ENCODE measurements around the gene UGCG. TPM values are rescaled to one million over a fixed set of nuclear protein-coding genes. Genes with fewer than 3 reads are reported as not detected.

UGCG gene
- total RNA-seq, 1 experiment from 2014 or later: 46.0 TPM

DNA sequence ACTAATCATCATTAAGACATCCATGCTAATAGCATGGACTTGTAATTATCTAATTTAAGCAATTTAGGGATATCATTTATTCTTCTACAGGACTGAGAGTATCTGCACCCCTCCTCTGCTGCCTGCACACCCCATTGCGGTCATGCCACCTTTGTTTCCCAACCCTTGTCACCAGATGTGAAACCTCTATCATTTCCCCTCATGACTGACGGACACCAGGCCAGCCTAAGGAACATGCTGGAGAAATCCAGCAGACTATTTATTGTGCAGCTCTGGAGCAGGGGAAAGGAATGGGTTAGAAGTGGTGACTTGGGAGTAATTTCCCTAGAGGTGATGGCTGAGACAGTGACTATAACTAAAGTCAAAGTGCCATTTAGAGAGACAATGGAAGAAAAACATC lies 40.7 kb downstream of the UGCG start:
- no peaks in the 10 kb centered on the region for H3K27me3 ChIP-seq (ENCODE audit: control insufficient read depth, insufficient read depth, low read length)
- intact Hi-C loops (cut with micrococcal nuclease; ENCODE audit: unreplicated experiment) (no loop called here), in situ Hi-C loops (cut with HindIII; ENCODE audit: low pct_unique_long_range_greater_than_20kb, low sequenced_read_pairs) (no loop called here)
- no peaks in the 10 kb centered on the region for H3K9me3 ChIP-seq (ENCODE audit: control insufficient read depth, insufficient read depth, low read depth, low read length)
- H3K4me3 ChIP-seq (ENCODE audit: low read depth in 2 of 2, low read length in 2 of 2): no peak overlapping the region
- H3K27ac ChIP-seq (ENCODE audit: low read length): peak overlapping the region; percentile 69
- no TSS peak for BruUV-seq (replicated peaks)
- CTCF ChIA-PET: no interaction called here
- TF ChIP-seq, protein P1, sequence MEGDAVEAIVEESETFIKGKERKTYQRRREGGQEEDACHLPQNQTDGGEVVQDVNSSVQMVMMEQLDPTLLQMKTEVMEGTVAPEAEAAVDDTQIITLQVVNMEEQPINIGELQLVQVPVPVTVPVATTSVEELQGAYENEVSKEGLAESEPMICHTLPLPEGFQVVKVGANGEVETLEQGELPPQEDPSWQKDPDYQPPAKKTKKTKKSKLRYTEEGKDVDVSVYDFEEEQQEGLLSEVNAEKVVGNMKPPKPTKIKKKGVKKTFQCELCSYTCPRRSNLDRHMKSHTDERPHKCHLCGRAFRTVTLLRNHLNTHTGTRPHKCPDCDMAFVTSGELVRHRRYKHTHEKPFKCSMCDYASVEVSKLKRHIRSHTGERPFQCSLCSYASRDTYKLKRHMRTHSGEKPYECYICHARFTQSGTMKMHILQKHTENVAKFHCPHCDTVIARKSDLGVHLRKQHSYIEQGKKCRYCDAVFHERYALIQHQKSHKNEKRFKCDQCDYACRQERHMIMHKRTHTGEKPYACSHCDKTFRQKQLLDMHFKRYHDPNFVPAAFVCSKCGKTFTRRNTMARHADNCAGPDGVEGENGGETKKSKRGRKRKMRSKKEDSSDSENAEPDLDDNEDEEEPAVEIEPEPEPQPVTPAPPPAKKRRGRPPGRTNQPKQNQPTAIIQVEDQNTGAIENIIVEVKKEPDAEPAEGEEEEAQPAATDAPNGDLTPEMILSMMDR (IDR thresholded peaks at IDR 0.05): no peak
- TF ChIP-seq POLR2AphosphoS5 (IDR thresholded peaks at IDR 0.05; ENCODE audit: low read depth, low read length) (no peak), SIN3A (IDR thresholded peaks at IDR 0.05; ENCODE audit: borderline replicate concordance, insufficient read depth, low read depth, low read length) (no peak), TCF7L2 (IDR thresholded peaks at IDR 0.05; ENCODE audit: low read depth, low read length) (no peak)
- TF ChIP-seq, protein P2, sequence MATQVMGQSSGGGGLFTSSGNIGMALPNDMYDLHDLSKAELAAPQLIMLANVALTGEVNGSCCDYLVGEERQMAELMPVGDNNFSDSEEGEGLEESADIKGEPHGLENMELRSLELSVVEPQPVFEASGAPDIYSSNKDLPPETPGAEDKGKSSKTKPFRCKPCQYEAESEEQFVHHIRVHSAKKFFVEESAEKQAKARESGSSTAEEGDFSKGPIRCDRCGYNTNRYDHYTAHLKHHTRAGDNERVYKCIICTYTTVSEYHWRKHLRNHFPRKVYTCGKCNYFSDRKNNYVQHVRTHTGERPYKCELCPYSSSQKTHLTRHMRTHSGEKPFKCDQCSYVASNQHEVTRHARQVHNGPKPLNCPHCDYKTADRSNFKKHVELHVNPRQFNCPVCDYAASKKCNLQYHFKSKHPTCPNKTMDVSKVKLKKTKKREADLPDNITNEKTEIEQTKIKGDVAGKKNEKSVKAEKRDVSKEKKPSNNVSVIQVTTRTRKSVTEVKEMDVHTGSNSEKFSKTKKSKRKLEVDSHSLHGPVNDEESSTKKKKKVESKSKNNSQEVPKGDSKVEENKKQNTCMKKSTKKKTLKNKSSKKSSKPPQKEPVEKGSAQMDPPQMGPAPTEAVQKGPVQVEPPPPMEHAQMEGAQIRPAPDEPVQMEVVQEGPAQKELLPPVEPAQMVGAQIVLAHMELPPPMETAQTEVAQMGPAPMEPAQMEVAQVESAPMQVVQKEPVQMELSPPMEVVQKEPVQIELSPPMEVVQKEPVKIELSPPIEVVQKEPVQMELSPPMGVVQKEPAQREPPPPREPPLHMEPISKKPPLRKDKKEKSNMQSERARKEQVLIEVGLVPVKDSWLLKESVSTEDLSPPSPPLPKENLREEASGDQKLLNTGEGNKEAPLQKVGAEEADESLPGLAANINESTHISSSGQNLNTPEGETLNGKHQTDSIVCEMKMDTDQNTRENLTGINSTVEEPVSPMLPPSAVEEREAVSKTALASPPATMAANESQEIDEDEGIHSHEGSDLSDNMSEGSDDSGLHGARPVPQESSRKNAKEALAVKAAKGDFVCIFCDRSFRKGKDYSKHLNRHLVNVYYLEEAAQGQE (IDR thresholded peaks at IDR 0.05; ENCODE audit: insufficient read depth in 1 of 2, low read depth in 2 of 2, low read length in 1 of 2): no peak
- POLR2A ChIA-PET: no interaction called here
- no peak for ATAC-seq
- H3K4me1 ChIP-seq (ENCODE audit: control insufficient read depth, insufficient read depth, low read length): peaks cover 19% of the 10 kb centered on the region
- H3K36me3 ChIP-seq (ENCODE audit: control insufficient read depth, insufficient read depth, low read length): peaks cover 8% of the 10 kb centered on the region; the same call in 1 of the 2 replicates
- DNase-seq (ENCODE audit: low read depth, low spot score): no peak

DNA sequence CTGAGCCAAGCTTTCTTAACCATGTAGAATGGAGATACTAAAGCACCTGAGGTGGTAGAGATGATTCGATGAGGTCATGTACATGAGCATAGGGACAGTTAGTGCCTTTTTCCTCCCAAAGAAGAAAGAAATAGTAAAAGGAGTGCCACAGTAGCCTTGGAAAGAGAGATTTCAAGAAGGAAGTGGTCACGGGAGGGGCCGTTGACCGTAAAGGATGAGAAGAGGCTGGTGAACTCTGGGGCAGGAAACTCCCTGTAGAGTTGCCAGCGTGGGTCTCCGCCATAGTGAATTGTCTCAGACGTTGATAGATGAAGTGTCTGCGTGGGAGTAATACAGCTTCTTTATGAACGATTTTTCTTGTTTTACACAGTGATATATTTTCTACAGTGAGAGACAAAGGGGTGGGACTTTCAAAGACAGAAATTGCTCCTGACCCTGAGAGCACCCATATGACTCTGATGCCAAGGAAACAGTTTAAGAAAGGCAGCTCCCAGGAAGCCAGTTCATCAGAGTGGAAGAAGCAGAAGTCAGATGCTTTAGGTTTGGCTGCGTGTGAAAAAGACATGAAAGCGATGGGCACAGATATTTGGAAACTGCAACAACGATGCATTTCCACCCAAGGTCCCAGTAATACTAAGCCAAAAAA lies 41.3 kb downstream of the UGCG start:
- intact Hi-C loops (cut with micrococcal nuclease; ENCODE audit: unreplicated experiment) (no loop called here), in situ Hi-C loops (cut with HindIII; ENCODE audit: low pct_unique_long_range_greater_than_20kb, low sequenced_read_pairs) (no loop called here)
- ATAC-seq (peak; percentile 62), DNase-seq (ENCODE audit: low read depth, low spot score) (no peak)
- H3K27ac ChIP-seq (ENCODE audit: low read length): peak overlapping the region; percentile 69
- no peaks in the 10 kb centered on the region for H3K27me3 ChIP-seq (ENCODE audit: control insufficient read depth, insufficient read depth, low read length)
- no peaks in the 10 kb centered on the region for H3K9me3 ChIP-seq (ENCODE audit: control insufficient read depth, insufficient read depth, low read depth, low read length)
- no peak overlapping the region for H3K4me3 ChIP-seq (ENCODE audit: low read depth in 2 of 2, low read length in 2 of 2)
- peaks cover 6% of the 10 kb centered on the region; the same call in 1 of the 2 replicates for H3K36me3 ChIP-seq (ENCODE audit: control insufficient read depth, insufficient read depth, low read length)
- TF ChIP-seq POLR2AphosphoS5 (IDR thresholded peaks at IDR 0.05; ENCODE audit: low read depth, low read length): peak; percentile 63
- TF ChIP-seq, protein P1 (IDR thresholded peaks at IDR 0.05): no peak
- CTCF ChIA-PET: no interaction called here
- peaks cover 25% of the 10 kb centered on the region for H3K4me1 ChIP-seq (ENCODE audit: control insufficient read depth, insufficient read depth, low read length)
- POLR2A ChIA-PET: no interaction called here
- BruUV-seq (replicated peaks): no TSS peak
